Measurements from ENCODE around the gene TMEM154.

The TMEM154 gene

GRCh38 chr4:152698089-152698499, 18.3 kb upstream of the TMEM154 start:
- no peak for DNase-seq (ENCODE audit: insufficient read length, low spot score)
- TF ChIP-seq POU2F2 (IDR thresholded peaks at IDR 0.05; ENCODE audit: low read depth, low read length), result no peak
- no peak for TF ChIP-seq SPI1 (IDR thresholded peaks at IDR 0.05; ENCODE audit: low read depth, low read length)
- TF ChIP-seq PAX5 (IDR thresholded peaks at IDR 0.05; ENCODE audit: insufficient read depth, low read length, severe bottlenecking), result no peak
- TF ChIP-seq TAF1 (IDR thresholded peaks at IDR 0.05; ENCODE audit: low read depth, low read length), result no peak
- no peak for FAIRE-seq

GRCh38 chr4:152697284-152698088, 17.7 kb upstream of the TMEM154 start:
- no peak for DNase-seq (ENCODE audit: insufficient read length, low spot score)
- TF ChIP-seq POU2F2 (IDR thresholded peaks at IDR 0.05; ENCODE audit: low read depth, low read length) (0 out of 2 replicates have a peak, but pooled peaks have one; percentile 14), SPI1 (IDR thresholded peaks at IDR 0.05; ENCODE audit: low read depth, low read length) (no peak), PAX5 (IDR thresholded peaks at IDR 0.05; ENCODE audit: insufficient read depth, low read length, severe bottlenecking) (no peak), POLR2AphosphoS5 (IDR thresholded peaks at IDR 0.05; ENCODE audit: low read depth, low read length) (no peak)
- FAIRE-seq, result peak; percentile 92

- TF ChIP-seq PAX5 (IDR thresholded peaks at IDR 0.05; ENCODE audit: insufficient read depth, low read length, severe bottlenecking), result no peak
- TF ChIP-seq TAF1 (IDR thresholded peaks at IDR 0.05; ENCODE audit: low read depth, low read length), result 0 out of 2 replicates have a peak, but pooled peaks have one; percentile 25
- 0 out of 2 replicates have a peak, but pooled peaks have one; percentile 26 for TF ChIP-seq POU2F2 (IDR thresholded peaks at IDR 0.05; ENCODE audit: low read depth, low read length)
- TF ChIP-seq POLR2AphosphoS5 (IDR thresholded peaks at IDR 0.05; ENCODE audit: low read depth, low read length), result no peak
- no peak for TF ChIP-seq POLR2A (IDR thresholded peaks at IDR 0.05; ENCODE audit: low read depth, low read length)
- peak; percentile 76 for TF ChIP-seq SPI1 (IDR thresholded peaks at IDR 0.05; ENCODE audit: low read depth, low read length)
- DNase-seq (ENCODE audit: insufficient read length, low spot score), result peak; percentile 55
- peak; percentile 93 for FAIRE-seq
Measured at GRCh38 chr4:152696764-152697261, 17.0 kb upstream of the TMEM154 start.

GRCh38 chr4:152693871-152694270, 14.1 kb upstream of the TMEM154 start:
- no peak for DNase-seq (ENCODE audit: insufficient read length, low spot score)
- TF ChIP-seq SPI1 (IDR thresholded peaks at IDR 0.05; ENCODE audit: low read depth, low read length) (no peak), POU2F2 (IDR thresholded peaks at IDR 0.05; ENCODE audit: low read depth, low read length) (no peak), POLR2AphosphoS5 (IDR thresholded peaks at IDR 0.05; ENCODE audit: low read depth, low read length) (no peak), TAF1 (IDR thresholded peaks at IDR 0.05; ENCODE audit: low read depth, low read length) (no peak), PAX5 (IDR thresholded peaks at IDR 0.05; ENCODE audit: insufficient read depth, low read length, severe bottlenecking) (no peak), POLR2A (IDR thresholded peaks at IDR 0.05; ENCODE audit: low read depth, low read length) (no peak)
- FAIRE-seq, result no peak

- FAIRE-seq, result no peak
- TF ChIP-seq POLR2AphosphoS5 (IDR thresholded peaks at IDR 0.05; ENCODE audit: low read depth, low read length), result no peak
- no peak for TF ChIP-seq TAF1 (IDR thresholded peaks at IDR 0.05; ENCODE audit: low read depth, low read length)
- TF ChIP-seq SPI1 (IDR thresholded peaks at IDR 0.05; ENCODE audit: low read depth, low read length), result no peak
- no peak for TF ChIP-seq POU2F2 (IDR thresholded peaks at IDR 0.05; ENCODE audit: low read depth, low read length)
- TF ChIP-seq POLR2A (IDR thresholded peaks at IDR 0.05; ENCODE audit: low read depth, low read length), result no peak
- no peak for TF ChIP-seq PAX5 (IDR thresholded peaks at IDR 0.05; ENCODE audit: insufficient read depth, low read length, severe bottlenecking)
- DNase-seq (ENCODE audit: insufficient read length, low spot score), result no peak
Measured at GRCh38 chr4:152691761-152692160, 12.0 kb upstream of the TMEM154 start.

GRCh38 chr4:152690706-152691651, 11.2 kb upstream of the TMEM154 start:
- no peak for FAIRE-seq
- DNase-seq (ENCODE audit: insufficient read length, low spot score), result no peak
- no peak for TF ChIP-seq PAX5 (IDR thresholded peaks at IDR 0.05; ENCODE audit: insufficient read depth, low read length, severe bottlenecking)
- TF ChIP-seq POLR2A (IDR thresholded peaks at IDR 0.05; ENCODE audit: low read depth, low read length), result no peak
- TF ChIP-seq POU2F2 (IDR thresholded peaks at IDR 0.05; ENCODE audit: low read depth, low read length), result no peak
- no peak for TF ChIP-seq TAF1 (IDR thresholded peaks at IDR 0.05; ENCODE audit: low read depth, low read length)
- no peak for TF ChIP-seq POLR2AphosphoS5 (IDR thresholded peaks at IDR 0.05; ENCODE audit: low read depth, low read length)
- TF ChIP-seq SPI1 (IDR thresholded peaks at IDR 0.05; ENCODE audit: low read depth, low read length), result no peak

DNA sequence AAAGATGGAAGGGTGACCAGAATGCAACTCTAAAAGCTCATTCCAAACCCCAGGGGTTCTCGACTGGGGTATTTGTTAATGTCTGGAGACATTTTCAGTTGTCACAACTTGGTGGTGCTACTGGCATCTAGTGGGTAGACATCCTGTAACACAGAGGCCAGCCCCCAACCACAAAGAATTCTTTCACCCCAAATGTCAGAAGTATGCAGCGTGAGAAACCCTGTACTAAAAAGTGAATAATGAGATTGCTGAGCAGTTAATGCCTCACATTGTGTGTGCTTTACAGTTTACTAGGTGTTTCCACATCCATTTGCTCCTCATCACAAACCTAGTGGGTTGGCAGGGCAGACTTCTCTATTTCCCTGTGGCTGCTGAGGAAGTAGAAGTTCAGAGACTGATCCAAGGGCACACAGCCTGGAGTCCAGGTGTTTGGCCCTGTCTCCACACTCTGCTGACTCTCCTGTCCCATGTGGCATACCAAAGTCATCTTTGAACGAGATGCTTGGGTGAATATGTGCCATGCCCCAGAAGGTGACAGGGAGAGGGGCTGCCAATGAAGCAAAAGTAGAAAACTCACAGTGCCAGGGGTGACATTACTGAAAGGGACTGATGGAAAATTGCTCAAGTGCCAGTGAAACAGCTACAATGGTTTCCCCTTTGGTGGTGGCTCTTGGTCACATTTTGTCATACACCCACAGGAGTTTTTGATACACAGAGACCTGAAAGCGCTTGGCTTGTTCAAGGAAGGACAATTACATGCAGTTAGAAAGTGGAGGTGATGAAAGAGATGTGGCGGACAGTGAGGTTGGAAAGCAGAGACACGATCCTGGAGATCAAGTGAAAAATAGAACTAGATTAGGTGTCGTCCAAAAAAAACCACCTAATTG, 10.1 kb upstream of the TMEM154 start:
- FAIRE-seq, result peak; percentile 56
- TF ChIP-seq POU2F2 (IDR thresholded peaks at IDR 0.05; ENCODE audit: low read depth, low read length), result no peak
- no peak for TF ChIP-seq POLR2A (IDR thresholded peaks at IDR 0.05; ENCODE audit: low read depth, low read length)
- no peak for TF ChIP-seq POLR2AphosphoS5 (IDR thresholded peaks at IDR 0.05; ENCODE audit: low read depth, low read length)
- no peak for TF ChIP-seq SPI1 (IDR thresholded peaks at IDR 0.05; ENCODE audit: low read depth, low read length)
- TF ChIP-seq PAX5 (IDR thresholded peaks at IDR 0.05; ENCODE audit: insufficient read depth, low read length, severe bottlenecking), result no peak
- TF ChIP-seq TAF1 (IDR thresholded peaks at IDR 0.05; ENCODE audit: low read depth, low read length), result no peak
- DNase-seq (ENCODE audit: insufficient read length, low spot score), result no peak

- no peak for TF ChIP-seq POLR2A (IDR thresholded peaks at IDR 0.05; ENCODE audit: low read depth, low read length)
- no peak for TF ChIP-seq PAX5 (IDR thresholded peaks at IDR 0.05; ENCODE audit: insufficient read depth, low read length, severe bottlenecking)
- TF ChIP-seq SPI1 (IDR thresholded peaks at IDR 0.05; ENCODE audit: low read depth, low read length), result no peak
- no peak for TF ChIP-seq POU2F2 (IDR thresholded peaks at IDR 0.05; ENCODE audit: low read depth, low read length)
- no peak for TF ChIP-seq POLR2AphosphoS5 (IDR thresholded peaks at IDR 0.05; ENCODE audit: low read depth, low read length)
- no peak for TF ChIP-seq TAF1 (IDR thresholded peaks at IDR 0.05; ENCODE audit: low read depth, low read length)
- FAIRE-seq, result no peak
- DNase-seq (ENCODE audit: insufficient read length, low spot score), result no peak
Measured at GRCh38 chr4:152687974-152688599, 8.3 kb upstream of the TMEM154 start.
